ENCODE measurements around the gene TMPO.

GRCh38 chr12:98578392-98578791, 63.0 kb downstream of the TMPO start:
- TF ChIP-seq CTCF (IDR thresholded peaks at IDR 0.05) (no peak), POLR2A (IDR thresholded peaks at IDR 0.05) (no peak), POLR2AphosphoS5 (IDR thresholded peaks at IDR 0.05) (no peak)
